NCI-H524 (cell line): ENCODE data around the gene GTPBP4.
"Not testable (repeated sequence)": the region's sequence is repeated elsewhere in the genome, so short reads cannot be mapped to it uniquely, and the experiment has no call there.

Experiments
- DNase-seq, 2 experiments: peaks; one replicate each; lab custom pipeline; 2025; lab: John Stamatoyannopoulos, UW

GTPBP4 gene

DNA sequence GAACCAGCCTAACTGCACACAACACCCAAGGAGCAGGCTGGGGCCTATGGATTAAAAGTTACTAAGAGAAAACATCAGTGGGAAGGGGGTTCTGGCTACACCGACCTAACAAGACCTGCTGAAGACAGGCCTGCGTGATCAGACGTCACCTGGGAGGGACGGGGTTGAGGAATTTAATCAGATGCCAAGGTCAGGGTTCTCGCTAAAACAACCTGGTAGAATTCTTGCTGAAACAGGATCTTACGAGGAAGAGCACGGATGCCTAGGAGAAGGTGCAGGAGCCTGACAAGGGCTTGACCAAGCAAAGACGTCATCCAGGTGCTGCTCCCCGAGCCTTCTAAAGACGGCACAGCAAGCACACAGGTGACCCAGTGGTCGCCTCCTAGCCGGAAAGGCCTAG, 35.9 kb downstream of the GTPBP4 start:
- DNase-seq = no peak

GRCh38 chr10:1025683-1026082, 37.4 kb downstream of the GTPBP4 start, which contains the start of gene IDI2:
TSS of gene IDI2 (minus strand) at chr10:1025859. CDS start at chr10:1024723, 1,136 bp downstream.
- no peak for DNase-seq

- DNase-seq = no peak
Measured at GRCh38 chr10:1026578-1026977, 38.3 kb downstream of the GTPBP4 start.

- no peak for DNase-seq
Measured at GRCh38 chr10:1029838-1030237, 41.6 kb downstream of the GTPBP4 start.

DNA sequence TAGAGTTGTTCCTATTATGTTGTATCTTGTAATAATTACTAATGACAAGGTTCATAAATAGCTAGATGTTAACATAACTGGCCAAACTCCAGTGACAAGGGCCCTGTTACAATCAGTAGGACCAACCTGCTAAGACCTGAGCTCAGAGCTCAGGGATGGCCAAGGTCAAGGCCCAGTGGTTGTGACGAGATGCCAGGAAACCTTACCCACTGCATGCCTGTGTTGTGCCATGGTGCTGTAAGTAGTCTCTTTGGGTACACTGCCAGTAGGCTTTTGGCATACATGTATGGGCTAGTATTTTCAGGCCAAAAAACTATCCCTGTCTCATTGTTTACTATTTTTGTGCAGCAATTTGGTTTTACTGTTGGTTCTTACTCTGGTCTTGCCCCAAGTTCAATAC, 45.4 kb downstream of the GTPBP4 start:
- DNase-seq = no peak

GRCh38 chr10:1034758-1035157, 46.5 kb downstream of the GTPBP4 start:
- no peak for DNase-seq

- DNase-seq = no peak
Measured at GRCh38 chr10:1035201-1035600, 47.0 kb downstream of the GTPBP4 start.

DNA sequence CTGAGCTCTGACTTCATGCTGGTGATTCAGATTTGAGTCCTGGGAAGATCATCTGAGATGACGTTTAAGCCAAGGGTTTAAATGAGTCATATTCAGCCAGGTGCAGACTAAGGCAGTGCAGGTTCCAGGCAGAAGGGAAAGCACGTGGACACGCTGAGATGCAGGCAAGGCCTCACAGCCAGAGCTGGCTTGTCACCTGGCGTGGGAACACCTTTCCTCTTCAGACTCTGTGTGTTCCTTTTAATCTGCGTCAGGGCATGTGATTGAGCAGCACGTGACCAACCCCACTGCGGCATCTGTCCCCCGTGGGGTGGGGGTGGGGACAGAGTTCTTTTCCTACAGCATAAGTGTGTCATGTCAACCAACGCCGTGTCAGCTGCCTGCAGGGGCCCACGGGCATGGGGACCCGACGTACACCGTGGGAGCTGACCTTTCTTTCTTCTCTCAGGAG, 48.1 kb downstream of the GTPBP4 start:
- DNase-seq = no peak

DNA sequence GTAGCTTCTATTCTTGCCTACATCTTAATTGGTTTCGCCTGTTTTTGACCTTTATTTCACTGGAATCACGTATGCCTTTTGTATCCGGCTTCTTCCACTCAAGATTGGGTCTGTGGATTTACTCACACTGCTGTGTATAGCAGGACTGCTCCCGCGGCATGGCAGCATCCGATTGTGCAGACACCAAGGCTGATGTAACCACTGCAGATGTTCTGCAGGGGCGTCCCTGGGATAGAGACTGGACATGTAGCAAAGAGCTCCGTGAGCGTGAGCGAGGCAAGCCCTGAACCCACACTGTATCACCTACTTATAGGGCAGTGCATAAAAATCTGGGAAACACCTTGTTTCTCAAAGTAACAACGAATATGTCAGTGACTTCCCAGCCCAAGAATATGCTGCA, 48.9 kb downstream of the GTPBP4 start:
- DNase-seq = no peak

DNA sequence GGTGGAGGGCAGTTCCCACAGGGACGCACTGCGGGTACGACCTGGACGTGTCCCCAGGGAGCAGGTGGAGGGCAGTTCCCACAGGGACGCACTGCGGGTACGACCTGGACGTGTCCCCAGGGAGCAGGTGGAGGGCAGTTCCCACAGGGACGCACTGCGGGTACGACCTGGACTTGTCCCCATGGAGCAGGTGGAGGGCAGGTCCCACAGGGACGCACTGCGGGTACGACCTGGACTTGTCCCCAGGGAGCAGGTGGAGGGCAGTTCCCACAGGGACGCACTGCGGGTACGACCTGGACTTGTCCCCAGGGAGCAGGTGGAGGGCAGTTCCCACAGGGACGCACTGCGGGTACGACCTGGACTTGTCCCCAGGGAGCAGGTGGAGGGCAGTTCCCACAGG, 50.5 kb downstream of the GTPBP4 start:
- not testable (repeated sequence) for DNase-seq

DNA sequence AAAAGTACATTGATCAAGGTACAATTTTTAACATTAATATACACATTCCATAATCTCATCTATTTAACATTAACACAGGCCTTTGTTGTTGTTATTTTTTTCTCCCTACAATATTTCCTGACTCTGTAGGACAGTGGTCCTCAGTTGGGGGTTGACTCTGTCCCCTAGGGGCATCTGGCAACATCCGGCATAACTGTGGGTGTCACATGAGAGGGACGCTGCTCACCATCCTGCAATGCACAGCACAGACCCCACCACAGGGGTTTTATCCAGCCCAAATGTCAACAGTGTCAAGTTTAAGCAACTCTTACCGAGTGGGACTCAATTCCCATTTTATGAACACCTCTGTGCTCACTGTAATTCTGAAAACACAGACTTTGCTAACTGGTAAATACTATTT, 51.9 kb downstream of the GTPBP4 start:
- DNase-seq = no peak

DNA sequence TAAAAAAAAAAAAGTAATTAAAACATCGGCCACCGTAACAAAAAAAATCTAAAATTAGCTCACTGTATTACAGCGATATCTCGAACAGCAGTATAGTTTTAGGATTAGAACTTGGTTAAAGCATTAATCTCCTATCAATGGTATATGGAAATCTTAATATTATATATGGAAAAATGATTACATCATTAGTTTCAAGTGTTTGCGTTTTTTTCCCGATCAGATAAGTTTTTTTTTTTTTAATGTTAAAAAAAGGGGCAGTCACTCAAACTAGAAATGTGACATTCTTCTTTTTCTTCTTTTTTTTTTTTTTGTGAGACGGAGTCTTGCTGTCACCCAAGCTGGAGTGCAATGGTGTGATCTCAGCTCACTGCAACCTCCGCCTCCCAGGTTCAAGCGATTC, 53.3 kb downstream of the GTPBP4 start:
- no peak for DNase-seq

- DNase-seq = no peak
Measured at GRCh38 chr10:1043532-1043995, 55.3 kb downstream of the GTPBP4 start.

- no peak for DNase-seq
Measured at GRCh38 chr10:1044146-1044545, 55.9 kb downstream of the GTPBP4 start.

GRCh38 chr10:1044964-1045363, 56.7 kb downstream of the GTPBP4 start:
- DNase-seq = no peak

DNA sequence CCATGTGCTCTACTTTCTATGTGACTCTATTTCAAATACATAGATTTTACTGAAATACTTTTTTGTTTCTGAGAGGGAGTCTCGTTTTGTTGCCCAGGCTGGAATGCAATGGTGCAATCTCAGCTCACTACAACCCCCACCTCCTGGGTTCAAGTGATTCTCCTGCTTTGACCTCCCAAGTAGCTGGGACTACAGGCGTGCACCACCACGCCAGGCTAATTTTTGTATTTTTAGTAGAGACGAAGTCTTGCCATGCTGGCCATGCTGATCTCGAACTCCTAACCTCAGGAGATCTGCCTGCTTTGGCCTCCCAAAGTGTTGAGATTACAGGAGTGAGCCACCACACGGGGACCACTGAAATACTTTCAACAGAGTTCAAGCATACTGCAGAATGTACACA, 57.2 kb downstream of the GTPBP4 start:
- no peak for DNase-seq

GRCh38 chr10:1047937-1048336, 59.7 kb downstream of the GTPBP4 start:
- DNase-seq = peak in 1 of 2 experiments; percentile 3

DNA sequence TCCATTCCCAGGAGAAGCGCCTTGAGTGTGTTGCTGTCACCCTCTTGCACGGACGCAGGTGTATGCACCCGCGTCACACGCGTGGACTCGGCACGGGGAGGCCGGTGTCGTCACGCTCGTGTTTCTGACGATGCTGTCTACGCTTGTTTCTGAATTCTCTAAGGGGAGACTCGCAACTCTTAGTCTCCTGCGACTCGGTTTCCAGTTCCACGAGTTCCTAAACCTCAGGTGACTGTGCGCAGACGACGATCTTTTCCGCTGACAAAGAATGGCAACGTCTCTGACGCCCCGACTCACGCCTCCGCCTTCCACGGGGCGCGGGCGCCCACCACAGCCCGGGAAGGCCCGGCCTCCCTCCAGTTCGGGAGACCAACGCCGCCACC, 60.1 kb downstream of the GTPBP4 start:
- peak in 1 of 2 experiments; percentile 32 for DNase-seq

DNA sequence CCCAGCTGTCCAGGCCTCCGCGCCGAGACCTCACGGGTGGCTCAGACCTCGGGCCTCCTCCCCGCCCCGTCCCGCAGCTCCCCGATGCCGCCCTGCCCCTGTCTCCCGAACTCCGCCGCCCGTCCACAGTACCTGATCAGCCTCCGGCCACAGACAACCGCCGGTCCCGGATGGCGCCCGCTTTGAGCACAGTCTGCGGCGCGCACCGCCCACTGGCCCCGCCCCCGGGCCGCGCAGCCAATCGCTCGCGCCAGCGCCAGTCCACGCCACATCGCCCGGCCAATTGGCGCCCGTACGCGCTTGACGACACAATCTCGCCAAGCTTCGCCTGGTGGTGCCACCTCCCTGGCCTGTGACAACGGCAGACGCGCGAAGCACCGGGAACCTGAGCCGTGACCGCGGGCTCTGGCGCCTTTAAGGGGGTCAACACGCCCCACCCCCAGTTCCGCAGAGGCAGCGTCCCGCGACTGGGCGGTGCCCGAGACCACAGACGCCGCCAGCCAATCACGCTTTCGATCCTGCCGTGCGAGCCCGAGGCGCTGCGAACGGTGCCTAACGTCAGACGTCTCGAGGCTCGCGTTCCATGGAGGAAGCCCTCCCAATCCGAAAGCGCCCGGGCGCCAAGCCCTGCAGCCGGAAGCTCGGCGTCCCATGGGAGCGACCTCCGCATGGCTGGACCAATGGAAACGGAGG, 60.6 kb downstream of the GTPBP4 start, which contains the start of gene IDI1:
IDI1 (minus strand) TSS at position 388 of the 693 bp plus-strand sequence; CDS start at position 272, 116 bp downstream.
- peak; percentile 78 to 93 for DNase-seq

- no peak for DNase-seq
Measured at GRCh38 chr10:1049425-1049958, 61.3 kb downstream of the GTPBP4 start.

DNA sequence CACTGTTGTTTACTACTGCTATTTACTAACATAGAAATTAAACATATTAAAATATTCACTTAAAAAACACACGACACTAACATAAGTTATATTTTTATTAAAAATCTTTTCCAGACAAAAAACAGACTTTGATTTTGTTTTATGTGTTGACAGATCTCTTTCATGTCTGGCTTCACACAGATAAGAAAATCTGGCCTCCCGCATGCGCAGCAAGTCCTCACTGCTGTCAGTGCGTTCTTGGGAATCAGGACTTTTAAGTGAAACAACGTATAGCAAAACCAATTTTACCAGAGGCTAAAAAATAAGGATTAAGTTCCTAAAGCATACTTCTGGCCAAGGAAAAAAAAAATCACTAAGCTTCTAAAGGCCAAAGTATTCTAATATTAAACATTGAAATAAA, 61.9 kb downstream of the GTPBP4 start:
- no peak for DNase-seq

GRCh38 chr10:1050554-1050953, 62.3 kb downstream of the GTPBP4 start:
- no peak for DNase-seq

- DNase-seq = no peak
Measured at GRCh38 chr10:1054684-1055083, 66.5 kb downstream of the GTPBP4 start.
